HepG2 (cell line): ENCODE measurements around the gene PRR30. TPM values are rescaled to one million over a fixed set of nuclear protein-coding genes. Genes with fewer than 3 reads are reported as not detected.
A peak's percentile ranks its signal among the peaks of the same experiment; 100 is the strongest.

ENCODE experiments used
- BCL6 ChIP-seq: IDR thresholded peaks from 2 replicates; pipeline ENCODE4 v1.6.1; 2016; ENCODE audit warnings: missing genetic modification reagents, missing compliant biosample characterization
- BHLHE40 ChIP-seq: IDR thresholded peaks from 2 replicates; pipeline ENCODE4 v1.6.1; 2011; ENCODE audit warnings: low read length, improper control_type of control experiment
- CAMTA2 ChIP-seq: sonication (generic); formaldehyde crosslinking; IDR thresholded peaks from 2 replicates; pipeline ENCODE4 v1.4.0; 2020; ENCODE audit warnings: mild to moderate bottlenecking, missing genetic modification reagents, borderline replicate concordance
- GPN1 ChIP-seq: sonication (generic); formaldehyde crosslinking; IDR thresholded peaks from 2 replicates; pipeline ENCODE4 v1.5.1; 2020; ENCODE audit warnings: missing genetic modification reagents, borderline replicate concordance
- HNRNPLL ChIP-seq: fragments of 200-400 bp; formaldehyde crosslinking; IDR thresholded peaks from 2 replicates; pipeline ENCODE4 v1.6.1; 2017; ENCODE audit warnings: mild to moderate bottlenecking, low read depth, low read length; ENCODE audit not compliant: poor library complexity, severe bottlenecking
- PHF5A ChIP-seq: IDR thresholded peaks from one replicate; pipeline ENCODE4 v1.6.1; 2018; ENCODE audit warnings: low read depth, missing genetic modification reagents; ENCODE audit not compliant: unreplicated experiment
- PLRG1 ChIP-seq: fragments of 450-650 bp; conservative IDR thresholded peaks from 2 replicates; pipeline ENCODE4 v1.6.1; 2016
- RELA ChIP-seq: sonication (generic); formaldehyde crosslinking; IDR thresholded peaks from 2 replicates; pipeline ENCODE4 v1.4.0; 2020; ENCODE audit warnings: missing genetic modification reagents
- SP140L ChIP-seq: sonication (generic); formaldehyde crosslinking; IDR thresholded peaks from 2 replicates; pipeline ENCODE4 v1.4.0; 2020; ENCODE audit warnings: missing genetic modification reagents, borderline replicate concordance
- TBX3 ChIP-seq: fragments of 450-650 bp; IDR thresholded peaks from 2 replicates; pipeline ENCODE4 v1.6.1; 2017; ENCODE audit warnings: antibody characterized with exemption, mild to moderate bottlenecking, inconsistent platforms, borderline replicate concordance
- TEAD2 ChIP-seq: sonication (generic); formaldehyde crosslinking; IDR thresholded peaks from 2 replicates; pipeline ENCODE4 v1.9.0; 2021; ENCODE audit warnings: missing genetic modification reagents
- U2AF2 ChIP-seq: fragments of 200-400 bp; formaldehyde crosslinking; IDR thresholded peaks from 2 replicates; pipeline ENCODE4 v1.6.1; 2017; ENCODE audit warnings: low read depth, mild to moderate bottlenecking, low read length
- XBP1 ChIP-seq: sonication (generic); formaldehyde crosslinking; IDR thresholded peaks from 2 replicates; pipeline ENCODE4 v1.5.0; 2020; ENCODE audit warnings: missing genetic modification reagents
- ZNF260 ChIP-seq: sonication (generic); formaldehyde crosslinking; IDR thresholded peaks from 2 replicates; pipeline ENCODE4 v1.4.0; 2020; ENCODE audit warnings: missing genetic modification reagents, low read depth, mild to moderate bottlenecking, borderline replicate concordance
- ZNF441 ChIP-seq: sonication (generic); formaldehyde crosslinking; IDR thresholded peaks from 2 replicates; pipeline ENCODE4 v1.7.0; 2021; ENCODE audit warnings: missing genetic modification reagents, borderline replicate concordance
- ZNF614 ChIP-seq: IDR thresholded peaks from 2 replicates; pipeline ENCODE4 v1.6.1; 2018; ENCODE audit warnings: missing biosample characterization, missing genetic modification reagents, inconsistent platforms, borderline replicate concordance
- polyA plus RNA-seq, 8 experiments: library from polyadenylated mRNA; depleted of rRNA in 3 of 8; stranded (reverse) in 7 of 8; unstranded in 1 of 8; fragments of >200 nt; fragmentation: Illumina TruSeq in 4 of 8; extraction: Trizol in 4 of 8; gene quantifications; 2 replicates each; pipeline versions ENCODE4 v1.2.1 to v1.2.3, GENCODE V29; 2011 to 2016; ENCODE audit warnings: low read depth in 4 of 8, missing spikeins in 1 of 8, mixed read lengths in 1 of 8; ENCODE audit not compliant: insufficient read depth in 1 of 8
- total RNA-seq, 5 experiments: library from RNA; depleted of rRNA; stranded (reverse); fragments of >200 nt; fragmentation: Illumina TruSeq; extraction: Trizol; gene quantifications; 2 replicates each; pipeline ENCODE4 v1.2.3, GENCODE V29; 2016; ENCODE audit warnings: low read depth in 1 of 5
- TF ChIP-seq, protein P1 (sequence below): sonication (generic); formaldehyde crosslinking; IDR thresholded peaks from 2 replicates; pipeline ENCODE4 v1.4.0; 2020; ENCODE audit warnings: missing genetic modification reagents, borderline replicate concordance
- TF ChIP-seq, protein P2 (sequence below): sonication (generic); formaldehyde crosslinking; IDR thresholded peaks from 2 replicates; pipeline ENCODE4 v1.4.0; 2020; ENCODE audit warnings: missing genetic modification reagents
- TF ChIP-seq, protein P3 (sequence below): sonication (generic); formaldehyde crosslinking; conservative IDR thresholded peaks from 2 replicates; pipeline ENCODE4 v1.8.0; 2022; ENCODE audit warnings: missing genetic modification reagents
- TF ChIP-seq, protein P4 (sequence below): sonication (generic); formaldehyde crosslinking; IDR thresholded peaks from 2 replicates; pipeline ENCODE4 v1.4.0; 2020; ENCODE audit warnings: mild to moderate bottlenecking, missing genetic modification reagents
- TF ChIP-seq, protein P5 (sequence below), 2 experiments: sonication (generic) in 1 of 2; formaldehyde crosslinking in 1 of 2; IDR thresholded peaks; 2 replicates each; pipeline versions ENCODE4 v1.4.0 to v1.6.1; 2018 to 2020; ENCODE audit warnings: missing genetic modification reagents in 2 of 2, borderline replicate concordance in 1 of 2, low read depth in 1 of 2, mild to moderate bottlenecking in 1 of 2, missing biosample characterization in 1 of 2

PRR30 gene
- total and polyA plus RNA-seq, 2 of the 13 experiments (the other 11 are each of a cell fraction or from before 2014, with no cell fraction given): not detected

DNA sequence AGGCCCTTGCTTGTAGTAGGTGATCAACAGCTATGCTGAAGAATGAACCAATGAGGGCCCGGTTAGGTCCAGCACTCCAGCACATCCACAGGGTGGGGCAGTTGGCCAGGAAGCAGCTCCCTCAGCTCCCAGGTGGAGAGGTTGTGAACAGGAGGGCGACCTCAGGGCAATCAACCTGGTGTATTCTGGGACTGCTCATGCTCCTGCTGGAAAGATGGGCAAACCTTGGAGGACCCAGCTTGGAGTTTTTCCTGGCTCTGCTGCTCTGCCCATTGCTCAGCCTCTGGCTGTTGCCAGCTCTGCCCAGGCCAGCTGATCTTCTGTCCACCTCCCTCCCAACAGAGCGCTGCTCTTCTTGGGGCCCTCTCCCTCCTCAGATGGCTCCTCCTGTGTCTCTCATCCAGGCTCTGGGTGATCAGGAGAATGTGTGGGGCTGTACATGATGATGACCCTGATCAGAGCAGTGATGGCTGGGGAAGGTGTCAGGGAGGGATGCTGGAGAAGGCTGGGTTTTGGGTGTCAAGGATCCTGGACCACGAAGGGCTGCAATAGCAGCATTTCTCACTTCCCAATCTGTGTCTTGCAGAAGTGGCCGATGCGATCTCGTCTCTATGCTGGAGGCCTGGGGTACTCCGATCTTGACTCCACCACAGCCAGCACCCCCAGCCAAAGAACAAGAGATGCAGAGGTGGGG is 13.0 kb upstream of the PRR30 start (continued):
- TF ChIP-seq, protein P1, sequence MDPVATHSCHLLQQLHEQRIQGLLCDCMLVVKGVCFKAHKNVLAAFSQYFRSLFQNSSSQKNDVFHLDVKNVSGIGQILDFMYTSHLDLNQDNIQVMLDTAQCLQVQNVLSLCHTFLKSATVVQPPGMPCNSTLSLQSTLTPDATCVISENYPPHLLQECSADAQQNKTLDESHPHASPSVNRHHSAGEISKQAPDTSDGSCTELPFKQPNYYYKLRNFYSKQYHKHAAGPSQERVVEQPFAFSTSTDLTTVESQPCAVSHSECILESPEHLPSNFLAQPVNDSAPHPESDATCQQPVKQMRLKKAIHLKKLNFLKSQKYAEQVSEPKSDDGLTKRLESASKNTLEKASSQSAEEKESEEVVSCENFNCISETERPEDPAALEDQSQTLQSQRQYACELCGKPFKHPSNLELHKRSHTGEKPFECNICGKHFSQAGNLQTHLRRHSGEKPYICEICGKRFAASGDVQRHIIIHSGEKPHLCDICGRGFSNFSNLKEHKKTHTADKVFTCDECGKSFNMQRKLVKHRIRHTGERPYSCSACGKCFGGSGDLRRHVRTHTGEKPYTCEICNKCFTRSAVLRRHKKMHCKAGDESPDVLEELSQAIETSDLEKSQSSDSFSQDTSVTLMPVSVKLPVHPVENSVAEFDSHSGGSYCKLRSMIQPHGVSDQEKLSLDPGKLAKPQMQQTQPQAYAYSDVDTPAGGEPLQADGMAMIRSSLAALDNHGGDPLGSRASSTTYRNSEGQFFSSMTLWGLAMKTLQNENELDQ (CRISPR knock-in tag): no peak
- TF ChIP-seq TEAD2 (no peak), RELA (CRISPR knock-in tag) (no peak), BCL6 (CRISPR knock-in tag) (no peak), TBX3 (no peak), XBP1 (CRISPR knock-in tag) (no peak), SP140L (CRISPR knock-in tag) (no peak), ZNF260 (CRISPR knock-in tag) (no peak), CAMTA2 (CRISPR knock-in tag) (no peak), U2AF2 (no peak), ZNF614 (CRISPR knock-in tag) (no peak), PHF5A (no peak), PLRG1 (no peak), GPN1 (CRISPR knock-in tag) (no peak), HNRNPLL (no peak), BHLHE40 (0 out of 2 replicates have a peak, but pooled peaks have one; percentile 16), ZNF441 (CRISPR knock-in tag) (no peak)
- TF ChIP-seq, protein P2, sequence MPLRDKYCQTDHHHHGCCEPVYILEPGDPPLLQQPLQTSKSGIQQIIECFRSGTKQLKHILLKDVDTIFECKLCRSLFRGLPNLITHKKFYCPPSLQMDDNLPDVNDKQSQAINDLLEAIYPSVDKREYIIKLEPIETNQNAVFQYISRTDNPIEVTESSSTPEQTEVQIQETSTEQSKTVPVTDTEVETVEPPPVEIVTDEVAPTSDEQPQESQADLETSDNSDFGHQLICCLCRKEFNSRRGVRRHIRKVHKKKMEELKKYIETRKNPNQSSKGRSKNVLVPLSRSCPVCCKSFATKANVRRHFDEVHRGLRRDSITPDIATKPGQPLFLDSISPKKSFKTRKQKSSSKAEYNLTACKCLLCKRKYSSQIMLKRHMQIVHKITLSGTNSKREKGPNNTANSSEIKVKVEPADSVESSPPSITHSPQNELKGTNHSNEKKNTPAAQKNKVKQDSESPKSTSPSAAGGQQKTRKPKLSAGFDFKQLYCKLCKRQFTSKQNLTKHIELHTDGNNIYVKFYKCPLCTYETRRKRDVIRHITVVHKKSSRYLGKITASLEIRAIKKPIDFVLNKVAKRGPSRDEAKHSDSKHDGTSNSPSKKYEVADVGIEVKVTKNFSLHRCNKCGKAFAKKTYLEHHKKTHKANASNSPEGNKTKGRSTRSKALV: no peak
- TF ChIP-seq, protein P3, sequence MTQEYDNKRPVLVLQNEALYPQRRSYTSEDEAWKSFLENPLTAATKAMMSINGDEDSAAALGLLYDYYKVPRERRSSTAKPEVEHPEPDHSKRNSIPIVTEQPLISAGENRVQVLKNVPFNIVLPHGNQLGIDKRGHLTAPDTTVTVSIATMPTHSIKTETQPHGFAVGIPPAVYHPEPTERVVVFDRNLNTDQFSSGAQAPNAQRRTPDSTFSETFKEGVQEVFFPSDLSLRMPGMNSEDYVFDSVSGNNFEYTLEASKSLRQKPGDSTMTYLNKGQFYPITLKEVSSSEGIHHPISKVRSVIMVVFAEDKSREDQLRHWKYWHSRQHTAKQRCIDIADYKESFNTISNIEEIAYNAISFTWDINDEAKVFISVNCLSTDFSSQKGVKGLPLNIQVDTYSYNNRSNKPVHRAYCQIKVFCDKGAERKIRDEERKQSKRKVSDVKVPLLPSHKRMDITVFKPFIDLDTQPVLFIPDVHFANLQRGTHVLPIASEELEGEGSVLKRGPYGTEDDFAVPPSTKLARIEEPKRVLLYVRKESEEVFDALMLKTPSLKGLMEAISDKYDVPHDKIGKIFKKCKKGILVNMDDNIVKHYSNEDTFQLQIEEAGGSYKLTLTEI (CRISPR knock-in tag): no peak
- TF ChIP-seq, protein P4, sequence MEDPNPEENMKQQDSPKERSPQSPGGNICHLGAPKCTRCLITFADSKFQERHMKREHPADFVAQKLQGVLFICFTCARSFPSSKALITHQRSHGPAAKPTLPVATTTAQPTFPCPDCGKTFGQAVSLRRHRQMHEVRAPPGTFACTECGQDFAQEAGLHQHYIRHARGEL (CRISPR knock-in tag): no peak
- TF ChIP-seq, protein P5, sequence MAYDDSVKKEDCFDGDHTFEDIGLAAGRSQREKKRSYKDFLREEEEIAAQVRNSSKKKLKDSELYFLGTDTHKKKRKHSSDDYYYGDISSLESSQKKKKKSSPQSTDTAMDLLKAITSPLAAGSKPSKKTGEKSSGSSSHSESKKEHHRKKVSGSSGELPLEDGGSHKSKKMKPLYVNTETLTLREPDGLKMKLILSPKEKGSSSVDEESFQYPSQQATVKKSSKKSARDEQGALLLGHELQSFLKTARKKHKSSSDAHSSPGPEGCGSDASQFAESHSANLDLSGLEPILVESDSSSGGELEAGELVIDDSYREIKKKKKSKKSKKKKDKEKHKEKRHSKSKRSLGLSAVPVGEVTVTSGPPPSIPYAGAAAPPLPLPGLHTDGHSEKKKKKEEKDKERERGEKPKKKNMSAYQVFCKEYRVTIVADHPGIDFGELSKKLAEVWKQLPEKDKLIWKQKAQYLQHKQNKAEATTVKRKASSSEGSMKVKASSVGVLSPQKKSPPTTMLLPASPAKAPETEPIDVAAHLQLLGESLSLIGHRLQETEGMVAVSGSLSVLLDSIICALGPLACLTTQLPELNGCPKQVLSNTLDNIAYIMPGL (CRISPR knock-in tag; IDR thresholded peaks at IDR 0.05; ENCODE audit: borderline replicate concordance in 1 of 2, low read depth in 1 of 2): peak; percentile 14 to 37; a peak in 1 of 4 replicates
